ENCODE measurements around the gene NTN1.

GRCh38 chr17:9220398-9221146 is 199.3 kb downstream of the NTN1 start:
- TF ChIP-seq GATA2 (IDR thresholded peaks at IDR 0.05; ENCODE audit: low read depth, low read length): no peak
- TF ChIP-seq GATA3 (IDR thresholded peaks at IDR 0.05; ENCODE audit: low read depth, low read length): no peak
